OCI-LY1 (cell line): ENCODE measurements around the gene SLC13A2.

ENCODE experiments used
- H2AFZ ChIP-seq: fragments of 200-600 bp; sonication (generic), shearing (Covaris generic); 2 replicates; pipeline ENCODE4 v1.6.0; 2014; ENCODE audit warnings: antibody characterized with exemption, mild to moderate bottlenecking, low read length
- H3F3A ChIP-seq: fragments of 200-600 bp; sonication (generic), shearing (Covaris generic); 2 replicates; pipeline ENCODE4 v1.6.0; 2014; ENCODE audit warnings: mild to moderate bottlenecking, antibody characterized with exemption, low read length, moderate library complexity; ENCODE audit not compliant: insufficient read depth
- H3K27ac ChIP-seq: fragments of 200-600 bp; sonication (generic); 2 replicates; pipeline ENCODE4 v1.5.1; 2014; ENCODE audit warnings: low read length, mixed run types, mild to moderate bottlenecking, low read depth; ENCODE audit not compliant: poor library complexity, severe bottlenecking
- H3K27me3 ChIP-seq: fragments of 200-600 bp; sonication (generic); 2 replicates; pipeline ENCODE4 v1.6.0; 2014; ENCODE audit warnings: antibody characterized with exemption, mild to moderate bottlenecking, low read length, moderate library complexity; ENCODE audit not compliant: insufficient read depth
- H3K36me3 ChIP-seq: fragments of 200-600 bp; sonication (generic); 2 replicates; pipeline ENCODE4 v1.6.1; 2014; ENCODE audit warnings: mild to moderate bottlenecking, antibody characterized with exemption, low read length, moderate library complexity, mixed read lengths; ENCODE audit not compliant: insufficient read depth
- H3K4me1 ChIP-seq: fragments of 200-600 bp; sonication (generic); 2 replicates; pipeline ENCODE4 v1.5.1; 2014; ENCODE audit warnings: mild to moderate bottlenecking, low read length, moderate library complexity; ENCODE audit not compliant: insufficient read depth, severe bottlenecking
- H3K4me2 ChIP-seq: fragments of 200-600 bp; sonication (generic), shearing (Covaris generic); 2 replicates; pipeline ENCODE4 v1.6.1; 2014; ENCODE audit warnings: low read length
- H3K4me3 ChIP-seq: fragments of 200-600 bp; sonication (generic); 2 replicates; pipeline ENCODE4 v1.5.1; 2014; ENCODE audit warnings: low read length, low read depth, mild to moderate bottlenecking, mixed read lengths; ENCODE audit not compliant: poor library complexity, severe bottlenecking
- H3K79me2 ChIP-seq: fragments of 200-600 bp; shearing (Covaris generic); 2 replicates; pipeline ENCODE4 v1.6.1; 2016; ENCODE audit warnings: mixed run types, low read length, mixed read lengths; ENCODE audit not compliant: insufficient read depth
- H3K9ac ChIP-seq: fragments of 200-600 bp; sonication (generic), shearing (Covaris generic); 2 replicates; pipeline ENCODE4 v1.6.1; 2014; ENCODE audit warnings: mild to moderate bottlenecking, low read length, mixed read lengths
- H3K9me2 ChIP-seq: fragments of 200-600 bp; sonication (generic), shearing (Covaris generic); 2 replicates; pipeline ENCODE4 v1.6.1; 2014; ENCODE audit warnings: low read depth, mild to moderate bottlenecking, low read length, mixed read lengths
- H3K9me3 ChIP-seq: fragments of 200-600 bp; shearing (Covaris generic); 2 replicates; pipeline ENCODE4 v1.6.1; 2014; ENCODE audit warnings: low read length, mixed read lengths
- H4K20me1 ChIP-seq: fragments of 200-600 bp; sonication (generic), shearing (Covaris generic); 2 replicates; pipeline ENCODE4 v1.6.0; 2016; ENCODE audit warnings: mild to moderate bottlenecking, low read length; ENCODE audit not compliant: insufficient read depth
- EZH2 ChIP-seq: fragments of 200-600 bp; sonication (generic), shearing (Covaris generic); IDR thresholded peaks from 2 replicates; pipeline ENCODE4 v1.8.0; 2017; ENCODE audit warnings: borderline replicate concordance, mixed run types, mild to moderate bottlenecking, antibody characterized with exemption, low read length, moderate library complexity, mixed read lengths
- TF ChIP-seq, protein P1 (sequence below): fragments of 200-600 bp; sonication (generic), shearing (Covaris generic); IDR thresholded peaks from 2 replicates; pipeline ENCODE4 v1.5.1; 2017; ENCODE audit warnings: mild to moderate bottlenecking, antibody characterized with exemption, low read length, moderate library complexity, mixed read lengths

The SLC13A2 gene

GRCh38 chr17:28532050-28532960, 58.9 kb downstream of the SLC13A2 start:
- Histone ChIP-seq H3F3A (no peaks in the 10 kb centered on the region), H3K9me2 (no peaks in the 10 kb centered on the region), H3K9ac (no peak overlapping the region), H3K4me2 (no peak overlapping the region), H3K36me3 (no peaks in the 10 kb centered on the region), H4K20me1 (no peaks in the 10 kb centered on the region), H3K27me3 (peaks cover 6% of the 10 kb centered on the region), H3K27ac (no peak overlapping the region), H3K4me3 (no peak overlapping the region), H2AFZ (no peak overlapping the region), H3K79me2 (no peaks in the 10 kb centered on the region), H3K9me3 (no peaks in the 10 kb centered on the region), H3K4me1 (no peaks in the 10 kb centered on the region)
- TF ChIP-seq, protein P1, sequence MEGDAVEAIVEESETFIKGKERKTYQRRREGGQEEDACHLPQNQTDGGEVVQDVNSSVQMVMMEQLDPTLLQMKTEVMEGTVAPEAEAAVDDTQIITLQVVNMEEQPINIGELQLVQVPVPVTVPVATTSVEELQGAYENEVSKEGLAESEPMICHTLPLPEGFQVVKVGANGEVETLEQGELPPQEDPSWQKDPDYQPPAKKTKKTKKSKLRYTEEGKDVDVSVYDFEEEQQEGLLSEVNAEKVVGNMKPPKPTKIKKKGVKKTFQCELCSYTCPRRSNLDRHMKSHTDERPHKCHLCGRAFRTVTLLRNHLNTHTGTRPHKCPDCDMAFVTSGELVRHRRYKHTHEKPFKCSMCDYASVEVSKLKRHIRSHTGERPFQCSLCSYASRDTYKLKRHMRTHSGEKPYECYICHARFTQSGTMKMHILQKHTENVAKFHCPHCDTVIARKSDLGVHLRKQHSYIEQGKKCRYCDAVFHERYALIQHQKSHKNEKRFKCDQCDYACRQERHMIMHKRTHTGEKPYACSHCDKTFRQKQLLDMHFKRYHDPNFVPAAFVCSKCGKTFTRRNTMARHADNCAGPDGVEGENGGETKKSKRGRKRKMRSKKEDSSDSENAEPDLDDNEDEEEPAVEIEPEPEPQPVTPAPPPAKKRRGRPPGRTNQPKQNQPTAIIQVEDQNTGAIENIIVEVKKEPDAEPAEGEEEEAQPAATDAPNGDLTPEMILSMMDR, result no peak
- TF ChIP-seq EZH2, result no peak

- Histone ChIP-seq H3K4me3 (no peak overlapping the region), H3K9me3 (no peaks in the 10 kb centered on the region), H4K20me1 (no peaks in the 10 kb centered on the region), H3K27me3 (peaks cover 6% of the 10 kb centered on the region), H3K79me2 (no peaks in the 10 kb centered on the region), H3K9ac (no peak overlapping the region), H3K9me2 (no peaks in the 10 kb centered on the region), H3F3A (no peaks in the 10 kb centered on the region), H3K36me3 (no peaks in the 10 kb centered on the region), H3K4me1 (no peaks in the 10 kb centered on the region), H3K27ac (no peak overlapping the region), H2AFZ (no peak overlapping the region), H3K4me2 (no peak overlapping the region)
- no peak for TF ChIP-seq EZH2
- TF ChIP-seq, protein P1, result no peak
These were observed 59.8 kb downstream of the SLC13A2 start for GRCh38 chr17:28533091-28533807.

DNA sequence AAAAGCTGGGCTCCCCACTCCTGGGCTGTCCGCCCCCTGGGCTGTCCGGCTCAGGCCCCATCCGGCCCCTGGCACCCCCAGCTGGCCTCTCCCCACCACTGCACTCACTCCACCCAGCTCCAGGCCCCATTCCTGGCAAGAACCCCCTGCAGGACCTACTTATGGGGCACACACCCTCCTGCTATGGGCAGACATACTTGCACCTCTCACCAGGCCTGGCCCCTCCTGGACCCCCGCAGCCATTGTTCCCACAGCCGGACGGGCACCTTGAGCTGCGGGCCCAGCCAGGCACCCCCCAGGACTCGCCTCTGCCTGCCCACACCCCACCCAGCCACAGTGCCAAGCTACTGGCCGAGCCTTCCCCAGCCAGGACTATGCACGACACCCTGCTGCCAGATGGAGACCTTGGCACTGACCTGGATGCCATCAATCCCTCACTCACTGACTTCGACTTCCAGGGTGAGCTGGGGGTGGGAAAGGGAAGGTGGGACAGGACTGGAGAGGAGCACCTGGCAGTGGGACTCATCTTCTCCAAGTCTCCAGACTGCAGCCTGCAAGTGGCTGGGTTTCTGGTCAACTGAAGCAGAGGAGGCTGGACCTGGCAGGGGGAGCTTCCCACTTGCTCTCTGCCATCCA, 61.4 kb downstream of the SLC13A2 start:
- Histone ChIP-seq H3K9me2 (no peaks in the 10 kb centered on the region), H3K79me2 (no peaks in the 10 kb centered on the region), H3K4me2 (no peak overlapping the region), H2AFZ (no peak overlapping the region), H3K36me3 (no peaks in the 10 kb centered on the region), H3K9ac (no peak overlapping the region), H3K4me1 (no peaks in the 10 kb centered on the region), H3K4me3 (no peak overlapping the region), H4K20me1 (no peaks in the 10 kb centered on the region), H3K9me3 (no peaks in the 10 kb centered on the region), H3K27ac (no peak overlapping the region), H3K27me3 (peaks cover 6% of the 10 kb centered on the region), H3F3A (no peaks in the 10 kb centered on the region)
- no peak for TF ChIP-seq EZH2
- TF ChIP-seq, protein P1, result no peak
